Breast epithelium (tissue), 3 donors: ENCODE results near the gene SPACA7.
"Not testable (repeated sequence)": the region's sequence is repeated elsewhere in the genome, so short reads cannot be mapped to it uniquely, and the experiment has no call there.

ENCODE experiments used
- POLR2A ChIP-seq: fragments of 450-650 bp; IDR thresholded peaks from one replicate; pipeline ENCODE4 v1.6.1; 2016; ENCODE audit warnings: antibody characterized with exemption, mild to moderate bottlenecking, moderate library complexity
- TF ChIP-seq, protein P1 (sequence below), 3 donors: fragments of 450-650 bp; IDR thresholded peaks; one replicate each; pipeline ENCODE4 v1.5.1; 2016 to 2017; ENCODE audit warnings: antibody characterized with exemption in 3 of 3, mild to moderate bottlenecking in 3 of 3, moderate library complexity in 3 of 3

DNA sequence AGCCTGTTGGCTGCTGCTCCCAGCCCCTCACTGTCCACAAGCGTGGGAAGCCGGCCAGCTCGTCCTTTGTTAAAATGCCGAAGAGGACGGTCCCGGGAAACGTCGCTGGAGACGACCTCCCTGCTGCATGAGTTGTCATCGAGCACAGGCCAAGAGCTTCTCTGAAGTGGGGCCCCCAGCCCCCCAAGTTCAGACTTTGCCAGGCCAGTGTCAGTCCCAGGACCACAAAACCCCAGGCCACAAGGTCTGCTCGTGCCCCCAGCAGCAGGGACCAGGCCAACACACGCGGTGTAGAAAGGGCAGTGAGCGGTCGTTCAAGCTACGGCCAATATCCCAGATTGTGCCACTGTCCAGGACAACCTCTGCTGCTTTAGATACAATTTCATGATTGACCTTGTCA is 57.4 kb downstream of the SPACA7 start:
- not testable (repeated sequence) for TF ChIP-seq POLR2A
- TF ChIP-seq, protein P1, sequence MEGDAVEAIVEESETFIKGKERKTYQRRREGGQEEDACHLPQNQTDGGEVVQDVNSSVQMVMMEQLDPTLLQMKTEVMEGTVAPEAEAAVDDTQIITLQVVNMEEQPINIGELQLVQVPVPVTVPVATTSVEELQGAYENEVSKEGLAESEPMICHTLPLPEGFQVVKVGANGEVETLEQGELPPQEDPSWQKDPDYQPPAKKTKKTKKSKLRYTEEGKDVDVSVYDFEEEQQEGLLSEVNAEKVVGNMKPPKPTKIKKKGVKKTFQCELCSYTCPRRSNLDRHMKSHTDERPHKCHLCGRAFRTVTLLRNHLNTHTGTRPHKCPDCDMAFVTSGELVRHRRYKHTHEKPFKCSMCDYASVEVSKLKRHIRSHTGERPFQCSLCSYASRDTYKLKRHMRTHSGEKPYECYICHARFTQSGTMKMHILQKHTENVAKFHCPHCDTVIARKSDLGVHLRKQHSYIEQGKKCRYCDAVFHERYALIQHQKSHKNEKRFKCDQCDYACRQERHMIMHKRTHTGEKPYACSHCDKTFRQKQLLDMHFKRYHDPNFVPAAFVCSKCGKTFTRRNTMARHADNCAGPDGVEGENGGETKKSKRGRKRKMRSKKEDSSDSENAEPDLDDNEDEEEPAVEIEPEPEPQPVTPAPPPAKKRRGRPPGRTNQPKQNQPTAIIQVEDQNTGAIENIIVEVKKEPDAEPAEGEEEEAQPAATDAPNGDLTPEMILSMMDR (IDR thresholded peaks at IDR 0.05): not testable (repeated sequence)
